Neural cell (in vitro differentiated cells): ENCODE results near the gene CCDC61. TPM values are rescaled to one million over a fixed set of nuclear protein-coding genes. Genes with fewer than 3 reads are reported as not detected.

ENCODE experiments used
- H2AFZ ChIP-seq: fragments of 200-600, 300-800 bp; sonication (generic), shearing (Covaris generic); 2 replicates; pipeline ENCODE4 v1.6.0; 2014; ENCODE audit warnings: low read depth, mild to moderate bottlenecking, antibody characterized with exemption, low read length, moderate library complexity
- H3F3A ChIP-seq: fragments of 200-600 bp; shearing (Covaris generic); 2 replicates; pipeline ENCODE4 v1.6.1; 2016; ENCODE audit warnings: mild to moderate bottlenecking, moderate library complexity, mixed read lengths, antibody characterized with exemption, low read length; ENCODE audit not compliant: insufficient read depth, poor library complexity, severe bottlenecking
- H3K27ac ChIP-seq: fragments of 200-600, 300-800 bp; sonication (generic), shearing (Covaris generic); 2 replicates; pipeline ENCODE4 v1.5.1; 2014; ENCODE audit warnings: mild to moderate bottlenecking, low read length, moderate library complexity
- H3K27me3 ChIP-seq: fragments of 300-800, 200-600 bp; sonication (generic), shearing (Covaris generic); 2 replicates; pipeline ENCODE4 v1.6.0; 2014; ENCODE audit warnings: mild to moderate bottlenecking, low read depth, low read length, moderate library complexity; ENCODE audit not compliant: insufficient read depth
- H3K36me3 ChIP-seq: fragments of 300-800, 200-600 bp; sonication (generic), shearing (Covaris generic); 2 replicates; pipeline ENCODE4 v1.5.1; 2014; ENCODE audit warnings: mild to moderate bottlenecking, antibody characterized with exemption, low read length, moderate library complexity; ENCODE audit not compliant: insufficient read depth
- H3K4me2 ChIP-seq: fragments of 300-800, 200-600 bp; sonication (generic), shearing (Covaris generic); 2 replicates; pipeline ENCODE4 v1.6.0; 2014; ENCODE audit warnings: mild to moderate bottlenecking, low read length
- H3K4me3 ChIP-seq: fragments of 300-800, 200-600 bp; sonication (generic), shearing (Covaris generic); 2 replicates; pipeline ENCODE4 v1.5.1; 2014; ENCODE audit warnings: mild to moderate bottlenecking, low read length, moderate library complexity
- H3K79me2 ChIP-seq: fragments of 200-600 bp; shearing (Covaris generic); replicated peaks from 2 replicates; pipeline ENCODE4 v1.6.0; 2014; ENCODE audit warnings: mild to moderate bottlenecking, low read length, moderate library complexity; ENCODE audit not compliant: insufficient read depth
- H3K9ac ChIP-seq: fragments of 300-800, 200-600 bp; sonication (generic), shearing (Covaris generic); 2 replicates; pipeline ENCODE4 v1.6.1; 2016; ENCODE audit warnings: mild to moderate bottlenecking, low read length, mixed read lengths
- H3K9me2 ChIP-seq: fragments of 200-600 bp; shearing (Covaris generic); 2 replicates; pipeline ENCODE4 v1.6.1; 2016; ENCODE audit warnings: mild to moderate bottlenecking, low read length, mixed read lengths; ENCODE audit not compliant: insufficient read depth
- H3K9me3 ChIP-seq: fragments of 200-600, 300-800 bp; sonication (generic), shearing (Covaris generic); 2 replicates; pipeline ENCODE4 v1.6.1; 2016; ENCODE audit warnings: mild to moderate bottlenecking, mixed run types, low read length, moderate library complexity, mixed read lengths
- H4K20me1 ChIP-seq: fragments of 200-600 bp; shearing (Covaris generic); 2 replicates; pipeline ENCODE4 v1.6.1; 2016; ENCODE audit warnings: mild to moderate bottlenecking, mixed run types; ENCODE audit not compliant: insufficient read depth
- CTCF ChIP-seq: fragments of 450-650 bp; IDR thresholded peaks from 2 replicates; pipeline ENCODE4 v1.5.1; 2014; ENCODE audit warnings: antibody characterized with exemption, mild to moderate bottlenecking, moderate library complexity; ENCODE audit not compliant: poor library complexity, severe bottlenecking
- EP300 ChIP-seq: fragments of 450-650 bp; conservative IDR thresholded peaks from 2 replicates; pipeline ENCODE4 v1.6.1; 2014; ENCODE audit warnings: antibody characterized with exemption, mild to moderate bottlenecking, moderate library complexity; ENCODE audit not compliant: poor library complexity, severe bottlenecking
- EZH2 ChIP-seq: fragments of 200-600, 300-800 bp; shearing (Covaris generic), sonication (generic); IDR thresholded peaks from 2 replicates; pipeline ENCODE4 v1.6.1; 2014; ENCODE audit warnings: antibody characterized with exemption, low read length, borderline replicate concordance, mild to moderate bottlenecking; ENCODE audit not compliant: insufficient read depth, poor library complexity, severe bottlenecking
- MXI1 ChIP-seq: fragments of 450-650 bp; conservative IDR thresholded peaks from 2 replicates; pipeline ENCODE4 v1.6.1; 2014; ENCODE audit warnings: antibody characterized with exemption, mild to moderate bottlenecking; ENCODE audit not compliant: poor library complexity, severe bottlenecking
- POLR2AphosphoS5 ChIP-seq: IDR thresholded peaks from 2 replicates; pipeline ENCODE4 v1.6.1; 2012
- RAD21 ChIP-seq: fragments of 450-650 bp; conservative IDR thresholded peaks from 2 replicates; pipeline ENCODE4 v1.6.1; 2014; ENCODE audit warnings: antibody characterized with exemption, mild to moderate bottlenecking, moderate library complexity
- REST ChIP-seq: IDR thresholded peaks from 2 replicates; pipeline ENCODE4 v1.6.1; 2012; ENCODE audit warnings: borderline replicate concordance
- SMC3 ChIP-seq: fragments of 450-650 bp; conservative IDR thresholded peaks from 2 replicates; pipeline ENCODE4 v1.6.1; 2014; ENCODE audit warnings: antibody characterized with exemption, mild to moderate bottlenecking, moderate library complexity; ENCODE audit not compliant: poor library complexity
- TAF1 ChIP-seq: IDR thresholded peaks from 2 replicates; pipeline ENCODE4 v1.6.1; 2012; ENCODE audit warnings: low read depth
- polyA plus RNA-seq: library from polyadenylated mRNA; depleted of rRNA; stranded (reverse); fragments of >200 nt; gene quantifications from 2 replicates; pipeline ENCODE4 v1.2.3, GENCODE V29; 2014

Gene CCDC61
- polyA plus RNA-seq, 1 donor from 2014 or later, result 0.82 TPM

DNA sequence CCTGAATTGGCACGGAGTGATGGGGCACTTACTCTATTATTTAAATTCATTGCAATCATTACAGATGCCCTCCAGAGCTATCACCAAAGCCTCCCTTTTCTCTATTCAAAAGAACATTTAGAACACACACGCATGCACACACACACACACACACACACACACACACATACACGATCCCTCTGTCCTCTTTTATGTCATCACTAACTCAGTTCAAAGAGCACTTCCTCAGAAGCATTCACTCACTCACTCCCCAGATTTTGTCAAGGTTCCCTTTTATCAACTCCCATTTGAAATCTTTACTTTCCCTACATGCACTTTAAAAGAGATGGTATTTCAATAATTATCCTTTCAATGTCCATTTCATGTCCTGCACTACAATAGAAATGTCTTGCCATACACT lies 67.9 kb downstream of the CCDC61 start:
- H3K9me3 ChIP-seq, result no peaks in the 10 kb centered on the region
- no peaks in the 10 kb centered on the region for H3F3A ChIP-seq
- H3K9me2 ChIP-seq, result no peaks in the 10 kb centered on the region
- H2AFZ ChIP-seq, result no peak overlapping the region
- H3K4me3 ChIP-seq, result no peak overlapping the region
- no peaks in the 10 kb centered on the region for H3K27me3 ChIP-seq
- H3K27ac ChIP-seq, result no peak overlapping the region
- H3K4me2 ChIP-seq, result no peak overlapping the region
- TF ChIP-seq POLR2AphosphoS5 (no peak), CTCF (no peak), SMC3 (no peak), RAD21 (no peak), REST (no peak), MXI1 (no peak), TAF1 (no peak), EZH2 (no peak), EP300 (no peak)
- H3K79me2 ChIP-seq, result no peaks in the 10 kb centered on the region
- no peak overlapping the region for H3K9ac ChIP-seq
- H4K20me1 ChIP-seq, result no peaks in the 10 kb centered on the region
- no peaks in the 10 kb centered on the region for H3K36me3 ChIP-seq

DNA sequence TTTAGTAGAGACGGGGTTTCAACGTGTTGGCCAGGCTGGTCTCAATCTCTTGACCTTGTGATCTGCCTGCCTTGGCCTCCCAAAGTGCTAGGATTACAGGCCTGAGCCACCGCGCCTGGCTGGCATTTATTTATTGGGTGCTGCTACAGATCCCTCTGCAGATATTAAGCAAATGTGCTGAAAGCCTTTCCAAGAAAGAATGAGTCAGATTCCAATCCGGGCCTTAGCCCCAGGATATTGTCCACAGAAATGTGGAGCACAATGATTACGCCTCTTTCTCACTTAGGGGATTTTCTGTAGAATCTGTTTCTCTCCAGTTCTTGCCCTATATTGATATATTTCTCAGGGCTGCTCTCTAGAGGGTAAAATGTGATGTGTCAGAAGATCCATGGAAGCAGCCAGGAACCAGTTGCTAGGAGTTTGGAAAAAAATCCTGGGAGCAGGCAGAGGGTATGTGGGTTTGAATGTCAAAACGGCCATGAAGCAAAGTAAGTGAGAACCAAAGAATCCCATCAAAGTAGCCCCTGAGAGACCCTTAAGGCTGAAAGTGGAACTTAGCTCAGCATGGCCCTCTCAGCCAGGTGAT lies 70.3 kb downstream of the CCDC61 start:
- H3K4me3 ChIP-seq, result no peak overlapping the region
- H2AFZ ChIP-seq, result no peak overlapping the region
- H3K27me3 ChIP-seq, result no peaks in the 10 kb centered on the region
- no peak overlapping the region for H3K9ac ChIP-seq
- H3K9me3 ChIP-seq, result no peaks in the 10 kb centered on the region
- H3K9me2 ChIP-seq, result no peaks in the 10 kb centered on the region
- no peak overlapping the region for H3K4me2 ChIP-seq
- H3K79me2 ChIP-seq, result no peaks in the 10 kb centered on the region
- H3K27ac ChIP-seq, result no peak overlapping the region
- H4K20me1 ChIP-seq, result no peaks in the 10 kb centered on the region
- no peaks in the 10 kb centered on the region for H3F3A ChIP-seq
- no peak for TF ChIP-seq POLR2AphosphoS5
- no peak for TF ChIP-seq EP300
- TF ChIP-seq REST, result no peak
- TF ChIP-seq RAD21, result no peak
- no peak for TF ChIP-seq CTCF
- TF ChIP-seq SMC3, result no peak
- no peak for TF ChIP-seq MXI1
- TF ChIP-seq EZH2, result no peak
- TF ChIP-seq TAF1, result no peak
- no peaks in the 10 kb centered on the region for H3K36me3 ChIP-seq
